Medulla oblongata (tissue), 1 donor: ENCODE measurements around the gene RTN1.

ENCODE experiments used
- DNase-seq: peaks from one replicate; pipeline ENCODE4 v3.0.0-alpha.2; 2015; ENCODE audit errors: extremely low spot score

RTN1 gene

GRCh38 chr14:59630288-59630963, 240.2 kb downstream of the RTN1 start:
- DNase-seq = peak; percentile 63

- DNase-seq = no peak
Observed at GRCh38 chr14:59629444-59630287, 240.9 kb downstream of the RTN1 start.

- no peak for DNase-seq
Observed at GRCh38 chr14:59627011-59627520, 243.5 kb downstream of the RTN1 start.

GRCh38 chr14:59622631-59623030, 247.9 kb downstream of the RTN1 start:
- no peak for DNase-seq

GRCh38 chr14:59619061-59619460, 251.5 kb downstream of the RTN1 start:
- DNase-seq = no peak

- DNase-seq = no peak
Observed at GRCh38 chr14:59601056-59601455, 269.5 kb downstream of the RTN1 start.

- no peak for DNase-seq
Observed at GRCh38 chr14:59600211-59600945, 270.2 kb downstream of the RTN1 start.

- DNase-seq = no peak
Observed at GRCh38 chr14:59595071-59595470, 275.5 kb downstream of the RTN1 start.

GRCh38 chr14:59591641-59592370, 278.8 kb downstream of the RTN1 start:
- no peak for DNase-seq

- no peak for DNase-seq
Observed at GRCh38 chr14:59588101-59588500, 282.5 kb downstream of the RTN1 start.

- no peak for DNase-seq
Observed at GRCh38 chr14:59585891-59586554, 284.6 kb downstream of the RTN1 start.

GRCh38 chr14:59583755-59584154, 286.8 kb downstream of the RTN1 start:
- no peak for DNase-seq

GRCh38 chr14:59582845-59583509, 287.6 kb downstream of the RTN1 start:
- peak; percentile 44 for DNase-seq

GRCh38 chr14:59582161-59582560, 288.4 kb downstream of the RTN1 start:
- DNase-seq = no peak

GRCh38 chr14:59580911-59581310, 289.7 kb downstream of the RTN1 start:
- no peak for DNase-seq

GRCh38 chr14:59576332-59577294, 294.0 kb downstream of the RTN1 start, which contains the start of gene CCDC175:
TSS of gene CCDC175 (minus strand) at chr14:59576812. CDS start at chr14:59576775, 37 bp downstream.
- DNase-seq = peak; percentile 90

GRCh38 chr14:59570122-59570521, 300.5 kb downstream of the RTN1 start:
- no peak for DNase-seq

- DNase-seq = no peak
Observed at GRCh38 chr14:59566725-59567124, 303.9 kb downstream of the RTN1 start.

GRCh38 chr14:59566296-59566695, 304.3 kb downstream of the RTN1 start:
- no peak for DNase-seq
